ENCODE results near the gene APLP1.
"Not testable (repeated sequence)": the region's sequence is repeated elsewhere in the genome, so short reads cannot be mapped to it uniquely, and the experiment has no call there.

APLP1 gene

GRCh38 chr19:35879068-35879467 is 10.7 kb downstream of the APLP1 start:
- no peak overlapping the region for H3K4me3 ChIP-seq (ENCODE audit: low read length)
- H3K36me3 ChIP-seq (ENCODE audit: insufficient read depth, low read length), result peaks cover 39% of the 10 kb centered on the region
- no peaks in the 10 kb centered on the region for H3K4me1 ChIP-seq (ENCODE audit: insufficient read depth, low read length)
- no peaks in the 10 kb centered on the region for H3K27me3 ChIP-seq (ENCODE audit: insufficient read depth, low read length)
- H2AFZ ChIP-seq (ENCODE audit: low read depth, low read length), result no peak overlapping the region
- H3K9me3 ChIP-seq (ENCODE audit: low read length), result no peaks in the 10 kb centered on the region

DNA sequence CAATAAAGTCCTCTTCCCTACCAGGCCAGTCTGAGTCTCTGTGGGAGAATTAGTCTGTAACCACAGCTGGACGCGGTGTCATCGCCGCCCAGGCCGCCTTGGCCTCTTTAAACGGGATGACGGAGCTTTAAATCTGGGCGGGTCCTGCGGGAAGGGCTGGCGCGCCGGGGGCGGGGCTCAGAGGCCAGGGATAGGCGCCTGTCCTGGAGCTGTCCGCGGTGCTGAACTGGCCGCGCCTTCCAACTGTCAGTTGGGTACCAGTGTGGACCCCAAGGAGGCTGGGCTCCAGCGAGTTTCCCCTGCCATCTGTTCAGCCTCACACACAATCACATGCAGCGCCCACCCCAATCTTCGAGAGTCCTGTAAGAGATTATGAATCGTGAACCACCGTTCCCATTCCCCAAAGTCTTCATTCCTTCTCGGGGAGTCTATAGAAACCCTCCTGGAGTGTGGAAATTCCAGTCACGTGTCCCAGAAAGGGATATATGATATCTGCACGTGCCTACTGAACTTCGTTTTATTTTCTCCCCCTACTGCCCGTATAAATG is 11.5 kb downstream of the APLP1 start:
- Histone ChIP-seq H3K36me3 (ENCODE audit: insufficient read depth, low read length) (peaks cover 31% of the 10 kb centered on the region), H3K9me3 (ENCODE audit: low read length) (no peaks in the 10 kb centered on the region), H3K4me3 (ENCODE audit: low read length) (no peak overlapping the region), H3K27me3 (ENCODE audit: insufficient read depth, low read length) (no peaks in the 10 kb centered on the region), H2AFZ (ENCODE audit: low read depth, low read length) (no peak overlapping the region), H3K4me1 (ENCODE audit: insufficient read depth, low read length) (no peaks in the 10 kb centered on the region)

- peaks cover 20% of the 10 kb centered on the region for H3K36me3 ChIP-seq (ENCODE audit: insufficient read depth, low read length)
- no peaks in the 10 kb centered on the region for H3K9me3 ChIP-seq (ENCODE audit: low read length)
- no peaks in the 10 kb centered on the region for H3K4me1 ChIP-seq (ENCODE audit: insufficient read depth, low read length)
- no peak overlapping the region for H2AFZ ChIP-seq (ENCODE audit: low read depth, low read length)
- H3K4me3 ChIP-seq (ENCODE audit: low read length), result no peak overlapping the region
- H3K27me3 ChIP-seq (ENCODE audit: insufficient read depth, low read length), result no peaks in the 10 kb centered on the region
These were observed 13.9 kb downstream of the APLP1 start for GRCh38 chr19:35882114-35882832.

GRCh38 chr19:35883882-35884281 is 15.5 kb downstream of the APLP1 start:
- H3K4me1 ChIP-seq (ENCODE audit: insufficient read depth, low read length), result no peaks in the 10 kb centered on the region

GRCh38 chr19:35885225-35885738 is 16.9 kb downstream of the APLP1 start:
- H3K27me3 ChIP-seq (ENCODE audit: insufficient read depth, low read length), result no peaks in the 10 kb centered on the region

More at GRCh38 chr19:35883882-35884281, 15.5 kb downstream of the APLP1 start:
- H3K9me3 ChIP-seq (ENCODE audit: low read length), result no peaks in the 10 kb centered on the region
- H2AFZ ChIP-seq (ENCODE audit: low read depth, low read length), result no peak overlapping the region
- no peaks in the 10 kb centered on the region for H3K27me3 ChIP-seq (ENCODE audit: insufficient read depth, low read length)
- H3K4me3 ChIP-seq (ENCODE audit: low read length), result no peak overlapping the region
- H3K36me3 ChIP-seq (ENCODE audit: insufficient read depth, low read length), result peaks cover 11% of the 10 kb centered on the region

DNA sequence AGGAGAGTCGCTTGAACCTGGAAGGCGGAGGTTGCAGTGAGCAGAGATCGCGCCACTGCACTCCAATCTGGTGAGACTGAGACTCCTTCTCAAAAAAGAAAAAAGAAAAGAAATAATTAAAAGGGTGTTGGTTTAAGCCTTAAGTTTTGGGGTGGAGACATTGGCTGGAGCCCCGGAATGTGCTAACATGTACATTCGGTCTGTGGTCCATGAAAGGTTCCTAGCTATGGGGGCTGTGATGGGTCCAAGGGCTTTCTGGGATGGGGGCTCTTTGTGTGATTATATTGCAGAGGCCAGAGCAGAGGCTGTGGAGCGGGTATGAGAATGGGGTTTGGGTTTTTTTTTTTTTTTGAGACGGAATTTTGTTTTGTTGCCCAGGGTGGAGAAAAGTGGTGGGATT is 17.5 kb downstream of the APLP1 start:
- H2AFZ ChIP-seq (ENCODE audit: low read depth, low read length), result no peak overlapping the region
- H3K4me1 ChIP-seq (ENCODE audit: insufficient read depth, low read length), result no peaks in the 10 kb centered on the region
- H3K9me3 ChIP-seq (ENCODE audit: low read length), result no peaks in the 10 kb centered on the region
- no peak overlapping the region for H3K4me3 ChIP-seq (ENCODE audit: low read length)
- no peaks in the 10 kb centered on the region for H3K27me3 ChIP-seq (ENCODE audit: insufficient read depth, low read length)
- peaks cover 15% of the 10 kb centered on the region for H3K36me3 ChIP-seq (ENCODE audit: insufficient read depth, low read length)

More at GRCh38 chr19:35885225-35885738, 16.9 kb downstream of the APLP1 start:
- no peak overlapping the region for H2AFZ ChIP-seq (ENCODE audit: low read depth, low read length)
- no peaks in the 10 kb centered on the region for H3K4me1 ChIP-seq (ENCODE audit: insufficient read depth, low read length)
- H3K36me3 ChIP-seq (ENCODE audit: insufficient read depth, low read length), result peaks cover 15% of the 10 kb centered on the region
- no peak overlapping the region for H3K4me3 ChIP-seq (ENCODE audit: low read length)
- no peaks in the 10 kb centered on the region for H3K9me3 ChIP-seq (ENCODE audit: low read length)

- H3K27me3 ChIP-seq (ENCODE audit: insufficient read depth, low read length), result no peaks in the 10 kb centered on the region
- no peaks in the 10 kb centered on the region for H3K9me3 ChIP-seq (ENCODE audit: low read length)
- no peak overlapping the region for H2AFZ ChIP-seq (ENCODE audit: low read depth, low read length)
- H3K4me3 ChIP-seq (ENCODE audit: low read length), result no peak overlapping the region
- H3K4me1 ChIP-seq (ENCODE audit: insufficient read depth, low read length), result no peaks in the 10 kb centered on the region
- H3K36me3 ChIP-seq (ENCODE audit: insufficient read depth, low read length), result peaks cover 15% of the 10 kb centered on the region
These were observed 18.8 kb downstream of the APLP1 start for GRCh38 chr19:35887197-35887596.

- H3K4me3 ChIP-seq (ENCODE audit: low read length), result no peak overlapping the region
- H3K4me1 ChIP-seq (ENCODE audit: insufficient read depth, low read length), result no peaks in the 10 kb centered on the region
- H3K27me3 ChIP-seq (ENCODE audit: insufficient read depth, low read length), result no peaks in the 10 kb centered on the region
- H3K36me3 ChIP-seq (ENCODE audit: insufficient read depth, low read length), result peaks cover 15% of the 10 kb centered on the region
- H2AFZ ChIP-seq (ENCODE audit: low read depth, low read length), result no peak overlapping the region
- H3K9me3 ChIP-seq (ENCODE audit: low read length), result no peaks in the 10 kb centered on the region
These were observed 20.0 kb downstream of the APLP1 start for GRCh38 chr19:35888398-35888797.

- H3K9me3 ChIP-seq (ENCODE audit: low read length), result no peaks in the 10 kb centered on the region
- peaks cover 15% of the 10 kb centered on the region for H3K36me3 ChIP-seq (ENCODE audit: insufficient read depth, low read length)
These were observed 21.2 kb downstream of the APLP1 start for GRCh38 chr19:35889370-35890112.

DNA sequence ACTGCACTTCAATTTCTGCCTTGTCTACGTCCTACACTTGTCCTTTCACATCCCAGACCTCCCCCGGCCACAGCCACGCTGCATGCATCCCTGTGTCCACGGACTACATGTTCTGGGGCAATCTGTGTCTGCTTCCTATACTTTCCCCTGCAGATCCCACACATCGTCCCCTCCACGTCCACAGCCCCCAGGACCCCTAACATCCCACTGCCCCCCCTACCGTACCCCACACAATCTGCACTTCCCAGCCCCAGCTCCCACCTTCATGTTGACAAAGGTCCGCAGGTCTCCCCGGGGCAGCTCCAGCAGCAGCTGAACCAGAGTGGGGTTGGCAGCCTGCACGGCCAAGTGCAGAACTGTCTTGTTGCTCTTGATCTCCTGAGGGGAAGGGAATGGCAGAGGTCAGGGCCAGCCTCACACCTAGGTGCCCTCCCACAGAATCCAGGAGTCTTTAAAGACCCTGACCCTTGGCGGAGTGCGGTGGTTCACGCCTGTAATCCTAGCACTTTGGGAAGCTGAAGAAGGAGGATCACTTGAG is 21.8 kb downstream of the APLP1 start:
- Histone ChIP-seq H3K27me3 (ENCODE audit: insufficient read depth, low read length) (no peaks in the 10 kb centered on the region), H3K4me1 (ENCODE audit: insufficient read depth, low read length) (no peaks in the 10 kb centered on the region), H3K4me3 (ENCODE audit: low read length) (no peak overlapping the region), H3K36me3 (ENCODE audit: insufficient read depth, low read length) (peaks cover 17% of the 10 kb centered on the region), H2AFZ (ENCODE audit: low read depth, low read length) (no peak overlapping the region), H3K9me3 (ENCODE audit: low read length) (no peaks in the 10 kb centered on the region)

More at GRCh38 chr19:35889370-35890112, 21.2 kb downstream of the APLP1 start:
- Histone ChIP-seq H3K4me1 (ENCODE audit: insufficient read depth, low read length) (no peaks in the 10 kb centered on the region), H3K4me3 (ENCODE audit: low read length) (no peak overlapping the region), H3K27me3 (ENCODE audit: insufficient read depth, low read length) (no peaks in the 10 kb centered on the region), H2AFZ (ENCODE audit: low read depth, low read length) (no peak overlapping the region)

DNA sequence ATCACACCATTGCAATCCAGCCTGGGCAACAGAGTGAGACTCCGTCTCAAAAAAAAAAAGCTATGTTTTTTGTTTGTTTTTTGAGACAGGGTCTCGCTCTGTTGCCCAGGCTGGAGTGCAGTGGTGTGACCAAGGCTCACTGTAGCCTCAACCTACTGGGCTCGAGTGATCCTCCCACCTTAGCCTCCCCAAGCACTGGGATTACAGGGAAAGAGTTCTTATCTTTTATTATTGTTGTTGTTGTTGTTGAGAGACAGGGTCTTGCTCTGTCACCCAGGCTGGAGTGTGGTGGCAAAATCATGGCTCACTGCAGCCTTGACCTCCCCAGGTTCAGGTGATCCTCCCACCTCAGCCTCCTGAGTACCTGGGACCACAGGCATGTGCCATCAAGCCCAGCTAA is 23.4 kb downstream of the APLP1 start:
- H2AFZ ChIP-seq (ENCODE audit: low read depth, low read length); H3K4me3 ChIP-seq (ENCODE audit: low read length); H3K4me1 ChIP-seq (ENCODE audit: insufficient read depth, low read length); H3K9me3 ChIP-seq (ENCODE audit: low read length); H3K27me3 ChIP-seq (ENCODE audit: insufficient read depth, low read length): not testable (repeated sequence)
- H3K36me3 ChIP-seq (ENCODE audit: insufficient read depth, low read length), result peaks cover 24% of the 10 kb centered on the region

DNA sequence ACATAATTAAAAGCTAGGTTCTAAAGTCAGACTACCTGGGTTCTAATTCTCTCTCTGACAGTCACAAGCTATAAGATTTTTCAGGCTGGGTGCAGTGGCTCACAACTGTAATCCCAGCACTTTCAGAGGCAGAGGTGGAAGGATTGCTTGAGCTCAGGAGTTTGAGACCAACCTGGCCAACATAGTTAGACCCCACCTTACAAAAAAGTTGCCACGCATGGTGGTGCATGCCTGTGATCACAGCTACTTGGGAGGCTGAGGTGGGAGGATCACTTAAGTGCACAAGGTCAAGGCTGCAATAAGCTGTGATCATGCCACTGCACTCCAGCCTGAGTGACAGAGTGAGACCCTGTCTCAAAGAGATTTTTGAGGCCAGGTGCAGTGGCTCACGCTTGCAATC is 26.0 kb downstream of the APLP1 start:
- Histone ChIP-seq H3K9me3 (ENCODE audit: low read length) (no peaks in the 10 kb centered on the region), H3K27me3 (ENCODE audit: insufficient read depth, low read length) (no peaks in the 10 kb centered on the region), H3K4me1 (ENCODE audit: insufficient read depth, low read length) (peaks cover 5% of the 10 kb centered on the region), H2AFZ (ENCODE audit: low read depth, low read length) (no peak overlapping the region), H3K36me3 (ENCODE audit: insufficient read depth, low read length) (peaks cover 17% of the 10 kb centered on the region), H3K4me3 (ENCODE audit: low read length) (no peak overlapping the region)

Measured in neuron (in vitro differentiated cells).